GM21723 (cell line): ENCODE measurements around the gene SELPLG.

Source experiments
- ATAC-seq: cut with Tn5 transposase; IDR thresholded peaks from one replicate; pipeline ENCODE4 v1.9.1; 2021; ENCODE audit warnings: mild to moderate bottlenecking, moderate library complexity; ENCODE audit not compliant: unreplicated experiment

The SELPLG gene

GRCh38 chr12:108606492-108606891, 27.2 kb downstream of the SELPLG start:
- ATAC-seq: no peak

GRCh38 chr12:108605690-108606406, 27.8 kb downstream of the SELPLG start:
- ATAC-seq: no peak

- no peak for ATAC-seq
These were observed 28.5 kb downstream of the SELPLG start for GRCh38 chr12:108605000-108605689.

GRCh38 chr12:108604208-108604941, 29.3 kb downstream of the SELPLG start:
- ATAC-seq: no peak

- ATAC-seq: no peak
These were observed 30.0 kb downstream of the SELPLG start for GRCh38 chr12:108603743-108604142.

GRCh38 chr12:108602976-108603704, 30.6 kb downstream of the SELPLG start:
- ATAC-seq: no peak

- no peak for ATAC-seq
These were observed 31.4 kb downstream of the SELPLG start for GRCh38 chr12:108602209-108602705.

GRCh38 chr12:108600702-108601007, 33.0 kb downstream of the SELPLG start:
- ATAC-seq: no peak

- ATAC-seq: no peak
These were observed 33.6 kb downstream of the SELPLG start for GRCh38 chr12:108599948-108600701.

GRCh38 chr12:108599541-108599940, 34.2 kb downstream of the SELPLG start:
- no peak for ATAC-seq

GRCh38 chr12:108598553-108599250, 35.0 kb downstream of the SELPLG start:
- ATAC-seq: no peak

- ATAC-seq: no peak
These were observed 35.9 kb downstream of the SELPLG start, which contains the start of gene TMEM119 for GRCh38 chr12:108597559-108598471. Gene TMEM119, minus strand, starts transcription at chr12:108598084. Its CDS starts 5,701 bp downstream, at chr12:108592383.

- no peak for ATAC-seq
These were observed 36.7 kb downstream of the SELPLG start for GRCh38 chr12:108596854-108597558.

- ATAC-seq: no peak
These were observed 37.7 kb downstream of the SELPLG start for GRCh38 chr12:108595711-108596647.

GRCh38 chr12:108594960-108595710, 38.6 kb downstream of the SELPLG start:
- no peak for ATAC-seq

GRCh38 chr12:108594323-108594903, 39.3 kb downstream of the SELPLG start:
- ATAC-seq: no peak
